MCF 10A (cell line): ENCODE results near the gene SDR42E2. TPM values are rescaled to one million over a fixed set of nuclear protein-coding genes. Genes with fewer than 3 reads are reported as not detected.
A peak's percentile ranks its signal among the peaks of the same experiment; 100 is the strongest.

Experiments used
- BruUV-seq: library from RNA; stranded (reverse); fragments of 400-500 nt; replicated peaks from 2 replicates; lab custom pipeline; 2021; lab: Mats Ljungman, UMichigan
- CTCF ChIA-PET: fragments of 300-600 bp; sonication (Branson Sonifier 250); formaldehyde crosslinking; extraction: SDS; loops from one replicate; lab custom pipeline; 2021; ENCODE audit warnings: antibody characterized with exemption, inconsistent platforms; lab: Yijun Ruan, JAX
- POLR2A ChIA-PET: fragments of 300-600, 350-650 bp; sonication (Branson Sonifier 250); formaldehyde crosslinking; extraction: SDS; loops from one replicate; lab custom pipeline; 2020; ENCODE audit warnings: antibody characterized with exemption, inconsistent platforms; lab: Yijun Ruan, JAX
- DNase-seq: peaks from one replicate; pipeline ENCODE4 v3.0.0-alpha.2; 2018; ENCODE audit not compliant: unreplicated experiment
- H3K27ac Mint-ChIP-seq: one replicate; pipeline ENCODE4 v1.8.0; 2022; ENCODE audit warnings: mild to moderate bottlenecking, low read depth, mixed read lengths; ENCODE audit not compliant: unreplicated experiment
- H3K27me3 Mint-ChIP-seq: one replicate; pipeline ENCODE4 v1.8.0; 2022; ENCODE audit warnings: mixed read lengths; ENCODE audit not compliant: insufficient read depth, unreplicated experiment
- H3K36me3 Mint-ChIP-seq: one replicate; pipeline ENCODE4 v1.8.0; 2022; ENCODE audit warnings: mild to moderate bottlenecking, moderate library complexity, mixed read lengths; ENCODE audit not compliant: insufficient read depth, unreplicated experiment
- H3K4me1 Mint-ChIP-seq: one replicate; pipeline ENCODE4 v1.8.0; 2022; ENCODE audit warnings: mixed read lengths; ENCODE audit not compliant: insufficient read depth, unreplicated experiment
- H3K4me3 Mint-ChIP-seq: one replicate; pipeline ENCODE4 v1.8.0; 2022; ENCODE audit warnings: mild to moderate bottlenecking, moderate library complexity, mixed read lengths; ENCODE audit not compliant: unreplicated experiment
- H3K9me3 Mint-ChIP-seq: one replicate; pipeline ENCODE4 v1.8.0; 2022; ENCODE audit warnings: mixed read lengths; ENCODE audit not compliant: unreplicated experiment
- intact Hi-C: fragments of 100-400 bp; cut with micrococcal nuclease; formaldehyde crosslinking; loops from 2 replicates; pipeline ENCODE4 v1.14.1; 2022
- total RNA-seq: library from RNA; stranded (reverse); gene quantifications from 2 replicates; pipeline ENCODE4 v1.2.3, GENCODE V29; 2022
- TF ChIP-seq, protein P1 (sequence below): fragments of 200-600 bp; IDR thresholded peaks from one replicate; pipeline ENCODE4 v1.8.0; 2022; ENCODE audit warnings: antibody characterized with exemption, mild to moderate bottlenecking; ENCODE audit not compliant: unreplicated experiment

The SDR42E2 gene
- total RNA-seq, 1 experiment from 2014 or later: not detected

DNA sequence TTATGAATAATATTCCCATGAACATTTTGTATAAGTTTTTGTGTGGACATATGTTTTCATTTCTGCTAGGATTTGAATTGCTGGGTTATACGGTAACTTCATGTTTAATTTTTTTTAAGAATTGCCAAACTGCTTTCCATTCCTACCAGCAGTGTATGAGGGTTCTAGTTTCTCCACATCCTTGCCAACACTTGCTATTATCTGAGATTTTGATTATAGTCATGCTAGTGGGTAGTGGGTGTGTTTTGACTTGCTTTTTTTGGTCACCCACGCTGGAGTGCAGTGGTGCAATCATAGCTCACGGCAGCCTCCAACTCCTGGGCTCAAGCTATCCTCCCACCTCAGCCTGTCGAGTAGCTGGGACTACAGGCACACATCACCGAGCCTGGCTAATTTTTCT lies 40.8 kb downstream of the SDR42E2 start:
- no peak overlapping the region for H3K4me3 Mint-ChIP-seq
- TF ChIP-seq, protein P1, sequence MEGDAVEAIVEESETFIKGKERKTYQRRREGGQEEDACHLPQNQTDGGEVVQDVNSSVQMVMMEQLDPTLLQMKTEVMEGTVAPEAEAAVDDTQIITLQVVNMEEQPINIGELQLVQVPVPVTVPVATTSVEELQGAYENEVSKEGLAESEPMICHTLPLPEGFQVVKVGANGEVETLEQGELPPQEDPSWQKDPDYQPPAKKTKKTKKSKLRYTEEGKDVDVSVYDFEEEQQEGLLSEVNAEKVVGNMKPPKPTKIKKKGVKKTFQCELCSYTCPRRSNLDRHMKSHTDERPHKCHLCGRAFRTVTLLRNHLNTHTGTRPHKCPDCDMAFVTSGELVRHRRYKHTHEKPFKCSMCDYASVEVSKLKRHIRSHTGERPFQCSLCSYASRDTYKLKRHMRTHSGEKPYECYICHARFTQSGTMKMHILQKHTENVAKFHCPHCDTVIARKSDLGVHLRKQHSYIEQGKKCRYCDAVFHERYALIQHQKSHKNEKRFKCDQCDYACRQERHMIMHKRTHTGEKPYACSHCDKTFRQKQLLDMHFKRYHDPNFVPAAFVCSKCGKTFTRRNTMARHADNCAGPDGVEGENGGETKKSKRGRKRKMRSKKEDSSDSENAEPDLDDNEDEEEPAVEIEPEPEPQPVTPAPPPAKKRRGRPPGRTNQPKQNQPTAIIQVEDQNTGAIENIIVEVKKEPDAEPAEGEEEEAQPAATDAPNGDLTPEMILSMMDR: no peak
- peaks cover 25% of the 10 kb centered on the region for H3K4me1 Mint-ChIP-seq
- no peak for DNase-seq
- H3K27me3 Mint-ChIP-seq: no peaks in the 10 kb centered on the region
- no TSS peak for BruUV-seq
- no peaks in the 10 kb centered on the region for H3K9me3 Mint-ChIP-seq
- H3K36me3 Mint-ChIP-seq: no peaks in the 10 kb centered on the region
- no peak overlapping the region for H3K27ac Mint-ChIP-seq
- ChIA-PET POLR2A (interaction anchor here (6.0 to 10.0 kb wide), 2 partner anchors 12 to 94 kb away, joined by 67 to 104 read pairs; partner anchors contain the start of gene POLR3E), CTCF (interaction anchor here (0.9 to 6.4 kb wide), 5 partner anchors 12 to 97 kb away, joined by 3 to 35 read pairs (median 7); partner anchors contain the start of gene POLR3E)
- intact Hi-C loops: no loop called here

DNA sequence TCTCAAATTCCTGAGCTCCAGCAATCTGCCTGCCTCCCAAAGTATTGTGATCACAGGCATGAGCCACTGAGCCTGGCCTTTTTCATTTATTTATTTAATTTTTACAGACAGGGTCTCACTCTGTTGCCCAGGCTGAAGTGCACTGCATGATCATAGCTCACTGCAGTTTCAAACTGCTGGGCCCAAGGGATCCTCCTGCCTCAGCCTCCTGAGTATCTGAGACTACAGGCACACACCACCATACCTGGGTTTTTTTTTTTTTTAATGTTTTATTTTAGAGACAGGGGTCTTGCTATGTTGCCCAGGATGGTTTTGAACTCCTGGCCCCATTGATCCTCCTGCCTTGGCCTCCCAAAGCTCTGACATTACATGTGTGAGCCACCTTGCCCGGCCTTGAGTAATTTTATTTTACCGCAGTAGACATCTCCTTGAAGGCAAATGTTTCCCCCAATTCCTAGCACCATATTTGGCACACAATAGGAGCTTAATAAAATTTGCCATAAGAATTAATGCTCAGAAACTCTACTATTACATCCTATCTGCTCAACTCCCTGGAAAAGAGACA lies 41.9 kb downstream of the SDR42E2 start:
- intact Hi-C loops: no loop called here
- ChIA-PET POLR2A (interaction anchor here (0.7 to 10.0 kb wide), 6 partner anchors 9 to 178 kb away, joined by 3 to 104 read pairs (median 31); partner anchors contain the start of gene POLR3E), CTCF (interaction anchor here (0.6 to 5.0 kb wide), 14 partner anchors 8 to 221 kb away, joined by 3 to 32 read pairs (median 4); partner anchors contain the start of gene POLR3E)
- no peaks in the 10 kb centered on the region for H3K27me3 Mint-ChIP-seq
- BruUV-seq: no TSS peak
- peaks cover 20% of the 10 kb centered on the region for H3K4me1 Mint-ChIP-seq
- H3K27ac Mint-ChIP-seq: no peak overlapping the region
- H3K4me3 Mint-ChIP-seq: no peak overlapping the region
- DNase-seq: no peak
- H3K36me3 Mint-ChIP-seq: peaks cover 2% of the 10 kb centered on the region
- no peaks in the 10 kb centered on the region for H3K9me3 Mint-ChIP-seq
- TF ChIP-seq, protein P1: no peak

DNA sequence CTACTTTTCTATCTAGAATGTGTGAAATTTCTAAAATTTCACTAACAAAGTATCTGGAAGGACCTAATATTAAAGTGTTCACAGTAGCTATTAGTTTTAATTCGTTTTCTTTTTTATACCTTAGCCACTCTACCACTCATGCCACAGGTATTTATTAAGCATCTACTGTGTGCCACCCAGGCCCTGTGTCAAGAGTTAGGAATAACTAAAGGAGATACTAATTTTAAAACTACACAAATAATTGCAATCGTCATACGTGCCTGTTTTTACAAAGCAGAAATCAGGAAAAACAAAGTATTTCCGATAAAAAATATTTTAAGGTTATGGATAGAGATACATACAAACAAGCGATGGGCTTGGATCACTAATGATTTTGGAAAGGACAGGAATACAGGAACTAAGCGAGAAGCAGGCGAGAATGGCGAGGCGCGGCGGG lies 43.3 kb downstream of the SDR42E2 start:
- CTCF ChIA-PET: interaction anchor here (0.6 to 5.0 kb wide), 14 partner anchors 10 to 192 kb away, joined by 3 to 32 read pairs (median 4); partner anchors contain the start of gene POLR3E
- Mint-ChIP-seq H3K36me3 (peaks cover 10% of the 10 kb centered on the region), H3K4me3 (peak overlapping the region; percentile 79), H3K4me1 (peaks cover 19% of the 10 kb centered on the region), H3K27ac (peak overlapping the region; percentile 70), H3K9me3 (no peaks in the 10 kb centered on the region), H3K27me3 (no peaks in the 10 kb centered on the region)
- POLR2A ChIA-PET: interaction anchor here (0.6 to 10.0 kb wide), 12 partner anchors 12 to 252 kb away, joined by 3 to 104 read pairs (median 6); partner anchors contain the start of genes POLR3E and UQCRC2
- TF ChIP-seq, protein P1: no peak
- BruUV-seq: TSS peak; percentile 96
- no peak for DNase-seq
- intact Hi-C loops: loop anchor here (1.0 kb wide), 2 partner anchors 27 to 92 kb away; partner anchors contain the start of gene POLR3E
